ENCODE data around the gene NSMF. TPM values are rescaled to one million over a fixed set of nuclear protein-coding genes. Genes with fewer than 3 reads are reported as not detected.

Gene NSMF
- total and polyA plus RNA-seq, 2 donors (not counting 3 experiments of a cell fraction or from before 2014, with no cell fraction given) = 43.3 to 53.7 TPM

- H2AFZ ChIP-seq (ENCODE audit: low read depth, low read length) = no peak overlapping the region
- no peak overlapping the region for H3K4me3 ChIP-seq (replicated peaks in 1 of 3; ENCODE audit: insufficient read depth in 1 of 3, low read depth in 1 of 3, low read length in 3 of 3)
- H3K27me3 ChIP-seq (ENCODE audit: control insufficient read depth in 2 of 2, insufficient read depth in 2 of 2, low read length in 2 of 2) = no peaks in the 10 kb centered on the region
- H4K20me1 ChIP-seq (replicated peaks; ENCODE audit: control insufficient read depth, extremely low read depth, insufficient read depth, low read length) = no peaks in the 10 kb centered on the region
- H3K36me3 ChIP-seq (ENCODE audit: control insufficient read depth in 2 of 2, extremely low read depth in 1 of 2, insufficient read depth in 2 of 2, low read length in 2 of 2) = no peaks in the 10 kb centered on the region
- intact Hi-C loops (cut with micrococcal nuclease) (loop anchor here (1.0 to 2.0 kb wide), 4 partner anchors 38 to 111 kb away; partner anchors contain the start of gene NRARP), dilution Hi-C loops (cut with MboI; ENCODE audit: extremely low pct_ligation_motif_present, low sequenced_read_pairs) (no loop called here)
- DNase-seq (ENCODE audit: low read depth, low spot score) (no peak), FAIRE-seq (no peak)
- TF ChIP-seq MYC (IDR thresholded peaks at IDR 0.05; ENCODE audit: low read depth, low read length) (no peak), POLR2AphosphoS5 (IDR thresholded peaks at IDR 0.05; ENCODE audit: insufficient read depth, low read depth, low read length) (no peak), FOS (IDR thresholded peaks at IDR 0.05; ENCODE audit: borderline replicate concordance, insufficient read depth, low read length) (no peak), EZH2 (IDR thresholded peaks at IDR 0.05; ENCODE audit: borderline replicate concordance, low read depth, low read length, severe bottlenecking) (no peak), POLR2A (IDR thresholded peaks at IDR 0.05; ENCODE audit: low read depth, low read length) (no peak), JUN (IDR thresholded peaks at IDR 0.05; ENCODE audit: borderline replicate concordance, insufficient read depth, insufficient read length, low read depth) (no peak), GATA2 (IDR thresholded peaks at IDR 0.05; ENCODE audit: insufficient read depth, insufficient read length, low read depth, low read length) (no peak)
- TF ChIP-seq, protein P1, sequence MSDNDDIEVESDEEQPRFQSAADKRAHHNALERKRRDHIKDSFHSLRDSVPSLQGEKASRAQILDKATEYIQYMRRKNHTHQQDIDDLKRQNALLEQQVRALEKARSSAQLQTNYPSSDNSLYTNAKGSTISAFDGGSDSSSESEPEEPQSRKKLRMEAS (IDR thresholded peaks at IDR 0.05; ENCODE audit: insufficient read depth, insufficient read length) = no peak
- TF ChIP-seq, protein P2, sequence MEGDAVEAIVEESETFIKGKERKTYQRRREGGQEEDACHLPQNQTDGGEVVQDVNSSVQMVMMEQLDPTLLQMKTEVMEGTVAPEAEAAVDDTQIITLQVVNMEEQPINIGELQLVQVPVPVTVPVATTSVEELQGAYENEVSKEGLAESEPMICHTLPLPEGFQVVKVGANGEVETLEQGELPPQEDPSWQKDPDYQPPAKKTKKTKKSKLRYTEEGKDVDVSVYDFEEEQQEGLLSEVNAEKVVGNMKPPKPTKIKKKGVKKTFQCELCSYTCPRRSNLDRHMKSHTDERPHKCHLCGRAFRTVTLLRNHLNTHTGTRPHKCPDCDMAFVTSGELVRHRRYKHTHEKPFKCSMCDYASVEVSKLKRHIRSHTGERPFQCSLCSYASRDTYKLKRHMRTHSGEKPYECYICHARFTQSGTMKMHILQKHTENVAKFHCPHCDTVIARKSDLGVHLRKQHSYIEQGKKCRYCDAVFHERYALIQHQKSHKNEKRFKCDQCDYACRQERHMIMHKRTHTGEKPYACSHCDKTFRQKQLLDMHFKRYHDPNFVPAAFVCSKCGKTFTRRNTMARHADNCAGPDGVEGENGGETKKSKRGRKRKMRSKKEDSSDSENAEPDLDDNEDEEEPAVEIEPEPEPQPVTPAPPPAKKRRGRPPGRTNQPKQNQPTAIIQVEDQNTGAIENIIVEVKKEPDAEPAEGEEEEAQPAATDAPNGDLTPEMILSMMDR (IDR thresholded peaks at IDR 0.05; ENCODE audit: extremely low read depth in 1 of 2, insufficient read depth in 1 of 2, low read depth in 1 of 2, low read length in 2 of 2) = no peak
- H3K27ac ChIP-seq (ENCODE audit: insufficient read depth, low read depth, low read length) = no peak overlapping the region
- no TSS peak for BruUV-seq (replicated peaks)
- ChIA-PET POLR2A (no interaction called here), CTCF (interaction anchor here (1.1 to 4.6 kb wide), 5 partner anchors 15 to 121 kb away, joined by 3 to 36 read pairs (median 5); partner anchors contain the start of genes EXD3, NOXA1 and NRARP)
- no peaks in the 10 kb centered on the region for H3K9me1 ChIP-seq (replicated peaks; ENCODE audit: control insufficient read depth, extremely low read depth, insufficient read depth, low read length)
- peaks cover 31% of the 10 kb centered on the region for H3K4me1 ChIP-seq (ENCODE audit: control insufficient read depth, extremely low read depth, insufficient read depth, low read length)
- H3K4me2 ChIP-seq (ENCODE audit: insufficient read depth, low read length) = no peak overlapping the region
- peak overlapping the region; percentile 20 for H3K9ac ChIP-seq (replicated peaks; ENCODE audit: extremely low read depth, insufficient read depth, low read length)
- no peaks in the 10 kb centered on the region for H3K9me3 ChIP-seq (replicated peaks; ENCODE audit: control insufficient read depth, insufficient read depth, low read length)
- H3K79me2 ChIP-seq (ENCODE audit: control insufficient read depth, insufficient read depth, low read length) = peaks cover 4% of the 10 kb centered on the region
These were observed 51.4 kb downstream of the NSMF start for GRCh38 chr9:137407590-137408300.
